Neuronal stem cell (in vitro differentiated cells): ENCODE results near the gene UGT1A3.

ENCODE experiments used
- DNase-seq: peaks from one replicate; pipeline ENCODE4 v3.0.0-alpha.2; 2013; ENCODE audit warnings: low spot score
- H2AFZ ChIP-seq: one replicate; pipeline ENCODE4 v1.6.1; 2013; ENCODE audit warnings: mild to moderate bottlenecking, low read length, inconsistent platforms
- H2AK5ac ChIP-seq: 2 replicates; pipeline ENCODE4 v1.6.1; 2013; ENCODE audit warnings: low read depth, mild to moderate bottlenecking, inconsistent platforms, low read length, moderate library complexity, mixed read lengths
- H2BK120ac ChIP-seq: 2 replicates; pipeline ENCODE4 v1.6.1; 2013; ENCODE audit warnings: low read depth, mild to moderate bottlenecking, inconsistent platforms, low read length, moderate library complexity, mixed read lengths
- H2BK12ac ChIP-seq: one replicate; pipeline ENCODE4 v1.6.1; 2013; ENCODE audit warnings: low read length, inconsistent platforms
- H2BK15ac ChIP-seq: 2 replicates; pipeline ENCODE4 v1.6.1; 2013; ENCODE audit warnings: mild to moderate bottlenecking, low read length, inconsistent platforms, mixed read lengths
- H2BK5ac ChIP-seq: one replicate; pipeline ENCODE4 v1.6.1; 2013; ENCODE audit warnings: inconsistent platforms, mild to moderate bottlenecking, low read length, moderate library complexity
- H3K14ac ChIP-seq: one replicate; pipeline ENCODE4 v1.6.1; 2013; ENCODE audit warnings: low read length, inconsistent platforms
- H3K18ac ChIP-seq: 2 replicates; pipeline ENCODE4 v1.6.1; 2013; ENCODE audit warnings: low read length, inconsistent platforms
- H3K23ac ChIP-seq: 2 replicates; pipeline ENCODE4 v1.6.1; 2013; ENCODE audit warnings: low read depth, mild to moderate bottlenecking, mixed read lengths, low read length, inconsistent platforms; ENCODE audit not compliant: poor library complexity
- H3K27ac ChIP-seq: replicated peaks from 3 replicates; pipeline ENCODE4 v1.5.1; 2013; ENCODE audit warnings: low read length, inconsistent platforms
- H3K27me3 ChIP-seq, 3 experiments: 2 replicates each; pipeline ENCODE4 v1.6.1; 2013; ENCODE audit warnings: low read length in 3 of 3, mild to moderate bottlenecking in 2 of 3, inconsistent platforms in 1 of 3, low read depth in 1 of 3, mixed read lengths in 1 of 3, moderate library complexity in 1 of 3; ENCODE audit not compliant: control insufficient read depth in 3 of 3, insufficient read depth in 3 of 3
- H3K36me3 ChIP-seq, 2 donors: replicated peaks in 1 of 2; 2 replicates each; pipeline ENCODE4 v1.6.1; 2013; ENCODE audit warnings: low read length in 2 of 2; ENCODE audit not compliant: control insufficient read depth in 2 of 2, insufficient read depth in 2 of 2
- H3K4ac ChIP-seq: 2 replicates; pipeline ENCODE4 v1.6.1; 2013; ENCODE audit warnings: inconsistent platforms, mild to moderate bottlenecking, low read length, moderate library complexity
- H3K4me1 ChIP-seq, 2 donors: 1 replicate in 1 of 2; 2 replicates in 1 of 2; pipeline ENCODE4 v1.6.1; 2013; ENCODE audit warnings: low read length in 2 of 2, low read depth in 1 of 2; ENCODE audit not compliant: control insufficient read depth in 2 of 2, insufficient read depth in 1 of 2
- H3K4me2 ChIP-seq: one replicate; pipeline ENCODE4 v1.6.1; 2013; ENCODE audit warnings: mild to moderate bottlenecking, low read length, inconsistent platforms; ENCODE audit not compliant: insufficient read depth, poor library complexity, severe bottlenecking
- H3K4me3 ChIP-seq, 2 donors: 2 replicates each; pipeline ENCODE4 v1.5.1; 2013; ENCODE audit warnings: low read length in 2 of 2, mild to moderate bottlenecking in 2 of 2, inconsistent platforms in 1 of 2, moderate library complexity in 1 of 2
- H3K79me1 ChIP-seq: one replicate; pipeline ENCODE4 v1.6.1; 2013; ENCODE audit warnings: low read depth, mild to moderate bottlenecking, inconsistent platforms, low read length, moderate library complexity
- H3K9ac ChIP-seq: one replicate; pipeline ENCODE4 v1.6.1; 2013; ENCODE audit warnings: mild to moderate bottlenecking, low read depth, low read length, inconsistent platforms; ENCODE audit not compliant: poor library complexity
- H3K9me3 ChIP-seq, 2 donors: replicated peaks in 1 of 2; 2 replicates each; pipeline versions ENCODE3 to v1.6.1; 2013; ENCODE audit warnings: low read length in 2 of 2, mild to moderate bottlenecking in 2 of 2, inconsistent platforms in 1 of 2, low read depth in 1 of 2, mixed read lengths in 1 of 2, moderate library complexity in 1 of 2; ENCODE audit not compliant: control insufficient read depth in 2 of 2, insufficient read depth in 1 of 2
- H4K8ac ChIP-seq: one replicate; pipeline ENCODE4 v1.6.1; 2013; ENCODE audit warnings: low read depth, mild to moderate bottlenecking, inconsistent platforms, low read length, moderate library complexity
- H4K91ac ChIP-seq: one replicate; pipeline ENCODE4 v1.6.1; 2013; ENCODE audit warnings: low read length, low read depth, mild to moderate bottlenecking, inconsistent platforms; ENCODE audit not compliant: poor library complexity
- WGBS, 2 donors: extraction: QIAGEN DNeasy Blood & Tissue Kit; methylation state at CpG; one replicate each; pipeline ENCODE4 v1.1.7; 2013; ENCODE audit warnings: missing lambda C conversion rate in 2 of 2, mixed read lengths in 1 of 2; ENCODE audit not compliant: insufficient read length in 2 of 2, insufficient replicate concordance in 1 of 2; ENCODE audit errors: extremely low coverage in 2 of 2; 5-methylcytosine and 5-hydroxymethylcytosine counted together

The UGT1A3 gene

GRCh38 chr2:233791883-233792329 is 63.1 kb downstream of the UGT1A3 start:
- H2BK120ac ChIP-seq, result no peak overlapping the region
- WGBS, 2 donors, result no CpG with 5 or more reads among the region's 9 CpGs
- no peak overlapping the region for H3K23ac ChIP-seq
- H3K4me1 ChIP-seq, result no peaks in the 10 kb centered on the region
- no peak overlapping the region for H2BK12ac ChIP-seq
- H3K4me2 ChIP-seq, result peak overlapping the region; percentile 11
- no peaks in the 10 kb centered on the region for H3K9me3 ChIP-seq
- no peak overlapping the region for H2AFZ ChIP-seq
- H3K79me1 ChIP-seq, result no peaks in the 10 kb centered on the region
- no peak overlapping the region for H3K4ac ChIP-seq
- no peak overlapping the region for H4K91ac ChIP-seq
- H2AK5ac ChIP-seq, result no peak overlapping the region
- no peak overlapping the region for H2BK5ac ChIP-seq
- H3K14ac ChIP-seq, result no peak overlapping the region
- H3K27ac ChIP-seq, result no peak overlapping the region
- no peaks in the 10 kb centered on the region for H3K36me3 ChIP-seq
- no peak overlapping the region for H3K18ac ChIP-seq
- no peak overlapping the region for H2BK15ac ChIP-seq
- no peak overlapping the region for H3K9ac ChIP-seq
- DNase-seq, result no peak
- H3K27me3 ChIP-seq, result peaks cover 0 to 3% (median 0%) of the 10 kb centered on the region in 3 experiments
- no peak overlapping the region for H4K8ac ChIP-seq
- H3K4me3 ChIP-seq, result no peak overlapping the region

DNA sequence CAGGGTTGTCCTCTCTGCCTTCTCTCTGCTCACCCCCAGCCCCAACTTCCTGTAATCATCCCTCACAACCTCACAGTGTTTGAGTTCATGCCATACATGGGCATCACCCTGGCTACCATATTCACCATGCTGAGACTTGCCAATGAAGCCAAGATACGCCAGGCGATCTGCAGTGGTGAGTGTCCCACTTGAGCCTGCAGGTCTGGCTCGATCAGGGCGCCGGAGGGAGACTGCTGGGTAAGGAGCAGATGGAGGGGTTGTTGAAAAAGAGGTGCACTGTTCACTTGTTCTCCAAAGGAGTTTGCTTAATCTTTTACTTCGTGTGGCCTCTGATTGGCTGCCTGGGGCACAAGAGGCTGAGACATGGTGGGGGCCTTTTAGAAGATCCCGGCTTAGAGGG is 63.9 kb downstream of the UGT1A3 start:
- Histone ChIP-seq H2BK15ac (no peak overlapping the region), H3K23ac (no peak overlapping the region), H3K4me3 (peak overlapping the region in 1 of 2 donors; percentile 61), H3K4ac (no peak overlapping the region), H2AK5ac (no peak overlapping the region), H3K36me3 (no peaks in the 10 kb centered on the region), H2AFZ (no peak overlapping the region), H3K9me3 (no peaks in the 10 kb centered on the region), H3K27me3 (peaks cover 0 to 3% (median 0%) of the 10 kb centered on the region in 3 experiments), H3K9ac (no peak overlapping the region), H4K8ac (no peak overlapping the region), H3K79me1 (no peaks in the 10 kb centered on the region), H2BK12ac (no peak overlapping the region), H3K4me2 (no peak overlapping the region), H2BK5ac (no peak overlapping the region), H3K18ac (no peak overlapping the region), H4K91ac (no peak overlapping the region), H3K27ac (no peak overlapping the region), H3K4me1 (no peaks in the 10 kb centered on the region), H3K14ac (no peak overlapping the region), H2BK120ac (no peak overlapping the region)
- no peak for DNase-seq
- WGBS, 2 donors, result no CpG with 5 or more reads among the region's 7 CpGs

GRCh38 chr2:233793465-233794127 is 64.8 kb downstream of the UGT1A3 start:
- Histone ChIP-seq H4K8ac (no peak overlapping the region), H2AK5ac (peak overlapping the region; percentile 2), H3K4me3 (no peak overlapping the region), H3K4ac (peak overlapping the region; percentile 20), H3K9me3 (no peaks in the 10 kb centered on the region), H3K4me1 (no peaks in the 10 kb centered on the region), H3K79me1 (no peaks in the 10 kb centered on the region), H2BK120ac (no peak overlapping the region), H3K4me2 (no peak overlapping the region), H3K36me3 (no peaks in the 10 kb centered on the region), H3K27ac (no peak overlapping the region), H3K18ac (no peak overlapping the region), H3K9ac (peak overlapping the region; percentile 34), H2BK12ac (no peak overlapping the region), H3K23ac (no peak overlapping the region), H4K91ac (no peak overlapping the region), H2AFZ (no peak overlapping the region), H2BK15ac (peak overlapping the region; percentile 65), H2BK5ac (no peak overlapping the region), H3K14ac (no peak overlapping the region), H3K27me3 (peaks cover 0 to 3% (median 0%) of the 10 kb centered on the region in 3 experiments)
- no CpG with 5 or more reads among the region's 18 CpGs for WGBS, 2 donors
- no peak for DNase-seq

GRCh38 chr2:233794128-233794658 is 65.4 kb downstream of the UGT1A3 start:
- no CpG with 5 or more reads among the region's 17 CpGs for WGBS, 2 donors
- Histone ChIP-seq H3K9ac (no peak overlapping the region), H2AK5ac (no peak overlapping the region), H3K4me2 (no peak overlapping the region), H3K14ac (no peak overlapping the region), H4K91ac (no peak overlapping the region), H3K4ac (peak overlapping the region; percentile 20), H2BK15ac (peak overlapping the region; percentile 65), H2BK5ac (no peak overlapping the region), H3K36me3 (no peaks in the 10 kb centered on the region), H3K27me3 (peaks cover 0 to 3% (median 0%) of the 10 kb centered on the region in 3 experiments), H3K18ac (no peak overlapping the region), H2BK120ac (no peak overlapping the region), H3K79me1 (no peaks in the 10 kb centered on the region), H3K9me3 (no peaks in the 10 kb centered on the region), H3K4me1 (peaks cover 0 to 2% of the 10 kb centered on the region in 2 donors), H3K4me3 (no peak overlapping the region), H2BK12ac (peak overlapping the region; percentile 66), H3K23ac (no peak overlapping the region), H3K27ac (no peak overlapping the region), H4K8ac (no peak overlapping the region), H2AFZ (no peak overlapping the region)
- no peak for DNase-seq
